GM13976 (cell line): ENCODE data around the gene LYZ.

Source experiments
- DNase-seq: peaks from one replicate; pipeline ENCODE4 v3.0.0; 2012; ENCODE audit warnings: low spot score
- CTCF ChIP-seq: IDR thresholded peaks from 2 replicates; pipeline ENCODE4 v1.5.1; 2012; ENCODE audit warnings: borderline replicate concordance, mild to moderate bottlenecking; ENCODE audit not compliant: insufficient read depth; ENCODE audit errors: extremely low read depth, missing control alignments, control extremely low read depth
- in situ Hi-C: fragments of 300-500 bp; cut with MboI; formaldehyde crosslinking; loops from one replicate; pipeline ENCODE4 v1.12.0; 2022; ENCODE audit warnings: low sequenced_read_pairs, mixed read lengths, inconsistent platforms; ENCODE audit not compliant: unreplicated experiment

The LYZ gene

GRCh38 chr12:69354556-69355187 is 6.5 kb downstream of the LYZ start:
- in situ Hi-C loops = no loop called here
- DNase-seq = no peak
- no peak for TF ChIP-seq CTCF

GRCh38 chr12:69355363-69356028 is 7.3 kb downstream of the LYZ start:
- DNase-seq = no peak
- in situ Hi-C loops = no loop called here
- no peak for TF ChIP-seq CTCF

GRCh38 chr12:69359531-69360347 is 11.6 kb downstream of the LYZ start, which contains the start of gene YEATS4:
Gene YEATS4 (plus strand): TSS chr12:69359743. CDS start chr12:69359973, 230 bp downstream.
- in situ Hi-C loops = no loop called here
- peak; percentile 94 for DNase-seq
- TF ChIP-seq CTCF = no peak

GRCh38 chr12:69360348-69360672 is 12.1 kb downstream of the LYZ start:
- DNase-seq = no peak
- TF ChIP-seq CTCF = no peak
- in situ Hi-C loops = no loop called here

GRCh38 chr12:69366796-69367195 is 18.6 kb downstream of the LYZ start:
- TF ChIP-seq CTCF = no peak
- no peak for DNase-seq
- in situ Hi-C loops = no loop called here

GRCh38 chr12:69368171-69368570 is 20.0 kb downstream of the LYZ start:
- in situ Hi-C loops = no loop called here
- TF ChIP-seq CTCF = no peak
- no peak for DNase-seq
